Medulla oblongata (tissue), 1 donor: ENCODE results near the gene APOB.

Experiments used
- DNase-seq: peaks from one replicate; pipeline ENCODE4 v3.0.0-alpha.2; 2015; ENCODE audit errors: extremely low spot score

The APOB gene

DNA sequence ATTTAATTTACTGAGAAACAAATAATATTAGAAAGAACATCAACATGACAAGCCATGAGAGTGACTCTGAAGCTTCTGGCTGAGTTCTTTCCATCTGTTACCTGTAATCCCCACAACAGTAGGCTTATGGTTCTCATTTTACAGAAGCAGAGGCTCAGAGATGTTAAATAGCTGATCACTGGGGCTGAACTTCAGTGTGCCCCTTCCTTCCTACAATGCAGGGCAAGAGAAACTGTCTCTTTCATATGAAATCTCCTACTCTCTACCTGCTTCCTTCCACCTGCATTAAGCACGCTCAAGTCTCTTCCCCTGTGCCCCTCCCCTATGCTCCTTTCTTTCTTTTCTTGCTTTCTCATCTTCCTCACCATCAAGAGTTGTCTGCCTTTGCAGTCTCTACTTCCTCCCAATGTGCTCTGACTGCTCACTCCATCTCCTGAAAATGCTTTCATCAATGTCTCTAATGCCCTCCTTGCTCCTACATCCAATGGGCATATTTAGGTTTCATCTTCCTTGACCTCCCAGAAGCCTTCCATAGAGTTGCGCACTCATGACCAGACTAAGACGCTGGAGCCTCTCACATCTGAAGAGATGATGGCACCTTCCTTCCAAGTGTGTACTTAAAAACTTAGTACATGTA lies 23.7 kb downstream of the APOB start:
- no peak for DNase-seq

DNA sequence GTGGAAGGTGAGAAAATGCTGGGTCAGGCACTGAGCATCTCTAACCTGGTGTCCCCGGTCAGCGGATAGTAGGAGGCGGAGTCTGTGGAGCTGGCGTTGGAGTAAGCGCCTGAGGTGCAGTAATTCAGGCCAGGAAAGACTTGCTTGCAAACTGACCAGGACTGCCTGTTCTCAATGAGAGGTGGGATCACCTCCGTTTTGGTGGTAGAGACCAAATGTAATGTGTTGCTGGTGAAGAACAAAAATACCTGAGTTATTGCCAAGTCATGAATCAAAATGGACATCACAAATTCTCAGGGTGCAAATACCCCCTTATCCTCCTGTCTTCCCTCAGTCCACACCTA lies 24.2 kb downstream of the APOB start:
- DNase-seq, result no peak

DNA sequence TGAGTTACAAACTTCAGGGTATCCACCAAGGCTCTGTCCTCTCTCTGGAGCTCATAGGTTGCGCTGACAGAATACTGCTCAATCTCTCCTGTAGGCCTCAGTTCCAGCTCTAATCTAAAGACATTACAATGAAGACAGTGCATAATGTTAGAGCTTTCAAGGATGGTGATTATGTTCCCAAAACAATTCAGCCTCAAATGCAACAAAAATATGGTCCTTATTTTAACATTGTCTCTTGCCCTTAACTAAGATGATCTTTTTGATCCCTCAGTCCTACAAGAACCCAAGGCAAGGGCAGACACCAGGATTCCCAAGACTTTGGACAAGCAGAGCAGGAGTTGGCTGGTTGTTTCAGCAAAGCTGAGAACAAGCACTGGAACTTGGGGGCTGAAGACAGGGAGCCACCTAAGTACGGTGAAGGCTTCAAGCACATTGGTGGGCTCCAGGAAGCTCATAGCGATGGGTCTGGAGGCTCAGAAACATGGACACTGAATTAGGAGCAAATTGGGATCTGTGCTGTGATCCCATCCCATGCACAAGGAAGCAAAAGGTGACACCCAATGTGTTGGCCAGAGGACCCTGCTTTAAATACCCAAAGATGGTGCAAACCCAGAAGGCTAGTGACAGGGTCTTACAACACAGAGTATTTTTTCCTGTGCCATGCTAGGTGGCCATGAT lies 24.7 kb downstream of the APOB start:
- DNase-seq, result no peak

DNA sequence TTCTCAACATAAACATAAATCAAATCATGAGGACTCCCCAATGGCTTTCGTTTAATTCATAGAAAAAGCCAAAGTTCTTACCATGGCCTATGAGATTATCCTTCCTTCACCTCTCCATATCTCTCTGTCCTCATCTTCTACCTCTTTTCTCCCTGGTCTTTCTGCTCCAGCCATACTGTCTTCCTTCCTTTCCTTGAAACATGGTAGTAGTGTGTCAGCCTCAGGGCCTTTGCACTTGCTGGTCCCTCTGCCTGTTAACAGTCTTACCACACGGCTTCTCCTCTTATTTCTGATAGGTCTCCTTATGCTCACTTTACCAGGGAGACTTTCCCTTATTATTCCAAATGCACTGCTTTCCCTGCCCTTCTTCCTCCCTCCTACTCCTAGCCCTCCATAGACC lies 25.6 kb downstream of the APOB start:
- no peak for DNase-seq

DNA sequence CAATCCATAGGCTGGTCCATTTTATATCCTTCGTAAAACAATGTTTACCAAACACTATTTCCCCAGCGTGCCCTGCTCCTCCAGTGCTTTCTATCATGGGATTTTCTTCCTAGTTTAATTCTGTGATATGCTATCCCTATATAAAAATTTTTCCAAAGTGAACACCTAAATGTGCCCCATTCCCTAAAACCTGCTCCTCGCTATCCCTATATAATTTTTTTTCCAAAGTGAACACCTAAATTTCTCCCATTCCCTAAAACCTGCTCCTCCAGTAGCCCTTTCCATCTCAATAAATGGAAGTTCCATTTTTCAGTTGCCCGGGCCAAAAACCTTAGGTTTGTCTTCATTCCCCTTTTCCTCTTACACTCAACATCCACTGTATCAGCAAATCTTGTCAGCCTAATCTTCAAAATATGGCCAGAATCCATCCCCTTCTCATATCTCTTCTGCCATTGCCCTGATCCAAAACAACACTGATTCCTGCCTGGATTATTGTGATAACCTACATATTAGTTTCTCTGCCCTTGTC lies 26.1 kb downstream of the APOB start:
- DNase-seq, result no peak

DNA sequence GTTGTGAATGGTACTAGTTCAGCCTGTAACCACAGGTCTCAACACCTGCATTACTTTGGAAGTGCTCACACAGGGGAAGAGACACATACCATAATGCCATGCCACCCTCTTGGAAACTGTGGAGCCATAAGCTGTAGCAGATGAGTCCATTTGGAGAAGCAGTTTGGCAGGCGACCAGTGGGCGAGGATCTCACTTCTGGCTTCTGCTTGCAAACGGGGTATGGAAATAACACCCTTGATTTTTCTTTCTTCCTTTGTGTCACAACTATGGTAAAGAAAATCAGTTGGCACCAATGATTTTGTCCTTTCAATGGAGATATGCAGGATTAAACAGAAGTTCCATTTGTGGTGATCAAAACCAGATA lies 28.6 kb downstream of the APOB start:
- DNase-seq, result no peak

DNA sequence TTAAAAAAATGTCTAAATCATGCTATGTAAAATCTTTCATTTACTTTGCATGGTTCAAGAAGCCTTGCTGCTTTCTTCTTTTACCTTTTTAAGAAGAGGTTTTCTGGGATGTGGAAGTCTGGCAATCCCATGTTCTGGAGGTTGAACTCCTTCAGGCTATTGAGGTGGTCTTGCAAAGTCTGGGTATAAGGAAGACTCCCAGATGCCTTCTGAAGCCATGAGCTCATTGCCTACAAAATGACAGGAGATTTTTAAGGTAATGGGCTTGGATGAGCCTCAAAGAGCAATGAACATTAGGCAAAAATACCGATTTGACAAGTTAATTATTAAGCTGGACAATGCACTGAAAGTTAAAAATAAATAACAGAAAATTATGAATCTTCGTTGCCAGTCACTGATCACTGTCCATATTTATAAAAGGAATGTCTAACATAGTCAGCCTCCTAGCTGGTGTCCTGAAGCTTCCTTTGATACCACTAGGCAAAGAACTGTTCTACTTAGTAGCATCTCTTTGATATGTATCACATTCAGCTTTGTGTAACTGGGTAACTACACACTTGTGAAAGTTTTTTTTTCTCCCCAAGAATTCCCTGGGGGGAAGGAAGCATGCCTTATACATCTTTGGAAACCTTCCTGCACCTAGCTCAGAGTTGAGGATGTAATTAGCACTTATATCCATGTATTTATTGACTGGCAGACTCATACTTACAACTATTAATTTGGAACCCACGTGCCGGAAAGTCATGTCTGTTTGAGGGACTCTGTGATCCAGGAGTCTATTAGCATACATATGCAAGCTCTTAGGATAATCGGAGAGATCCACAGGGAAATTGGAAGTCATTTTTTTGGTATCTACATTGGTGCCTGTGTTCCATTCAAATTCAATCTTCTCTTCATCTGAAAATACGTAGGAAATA lies 29.3 kb downstream of the APOB start:
- DNase-seq, result no peak

DNA sequence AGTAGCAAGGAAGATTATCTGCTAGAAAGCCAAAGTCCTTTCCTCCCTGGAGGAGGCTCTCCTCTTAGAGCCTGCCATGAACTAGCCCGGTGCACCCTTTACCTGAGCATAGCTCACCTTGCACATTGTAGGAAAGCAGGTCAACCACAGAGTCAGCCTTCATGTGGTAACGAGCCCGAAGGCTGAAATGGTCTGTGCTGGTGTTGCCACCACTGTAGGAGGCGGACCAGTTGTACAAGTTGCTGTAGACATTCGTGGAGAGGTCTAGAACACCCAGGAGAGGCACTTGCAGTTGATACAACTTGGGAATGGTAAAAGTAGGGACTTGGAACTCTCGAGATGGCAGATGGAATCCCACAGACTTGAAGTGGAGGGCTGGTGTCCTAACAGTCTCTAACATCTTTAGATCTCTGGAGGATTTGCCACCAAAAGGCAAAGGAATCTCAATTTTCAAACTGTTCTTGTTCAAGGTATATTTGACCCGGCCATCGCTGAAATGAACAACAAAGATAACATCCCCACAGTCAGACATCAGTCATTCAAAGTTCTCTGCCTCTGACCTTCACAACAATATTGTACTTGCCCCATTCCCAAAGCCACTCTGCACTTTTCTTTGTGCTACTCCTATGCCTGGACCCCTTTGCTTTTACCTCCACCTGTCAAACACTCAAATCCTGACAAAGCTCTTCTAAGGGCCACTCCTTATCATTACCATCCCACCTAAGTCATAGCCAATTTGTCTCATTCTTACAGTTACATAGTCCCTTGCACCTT lies 30.6 kb downstream of the APOB start:
- DNase-seq, result no peak

DNA sequence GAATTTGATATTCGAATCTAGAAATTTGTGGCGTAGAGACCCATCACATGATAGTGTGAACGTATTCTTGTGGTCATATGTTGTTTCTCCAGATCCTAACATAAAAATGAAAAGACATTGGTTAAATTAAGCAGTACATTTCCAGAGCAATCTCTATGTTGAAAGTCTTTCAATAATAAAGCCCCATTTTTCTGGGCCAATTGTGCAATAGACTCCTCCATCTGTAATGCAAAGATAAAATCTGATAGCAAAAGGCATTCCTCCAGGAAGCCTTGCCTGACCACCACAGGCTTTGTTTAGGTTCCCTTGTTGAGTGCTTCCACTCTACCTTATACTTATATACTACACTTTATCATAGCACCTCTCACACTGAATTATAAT lies 31.3 kb downstream of the APOB start:
- DNase-seq, result no peak

DNA sequence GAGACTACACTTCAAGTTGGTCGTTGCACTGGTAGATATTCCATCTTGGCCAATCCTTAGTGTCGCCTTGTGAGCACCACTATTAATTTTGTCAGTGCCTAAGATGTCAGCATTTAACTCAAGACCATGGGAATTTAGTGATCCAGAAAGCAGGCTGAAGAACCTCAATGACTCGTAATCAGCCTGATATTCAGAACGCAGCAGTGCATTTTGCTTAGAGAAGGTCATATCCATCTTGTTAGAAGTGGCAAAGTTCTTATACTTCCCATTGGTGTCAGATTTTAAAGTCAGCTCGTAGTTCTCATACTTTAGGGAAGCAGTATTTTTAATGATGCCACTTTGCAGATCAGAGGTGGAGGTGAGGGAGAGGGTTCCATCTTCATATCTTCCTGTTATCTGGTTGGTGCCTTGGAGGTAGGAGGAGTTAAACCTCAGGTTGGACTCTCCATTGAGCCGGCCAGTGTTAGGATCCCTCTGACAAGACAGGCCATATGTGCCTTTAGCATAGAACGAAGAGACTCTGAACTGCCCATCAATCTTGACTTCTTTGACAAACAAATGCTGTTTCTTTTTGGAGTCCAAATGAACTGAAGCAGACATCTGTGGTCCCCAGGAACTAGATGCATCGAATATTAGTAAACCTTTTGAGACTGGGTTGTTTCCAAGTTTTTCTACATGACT lies 31.9 kb downstream of the APOB start:
- no peak for DNase-seq

DNA sequence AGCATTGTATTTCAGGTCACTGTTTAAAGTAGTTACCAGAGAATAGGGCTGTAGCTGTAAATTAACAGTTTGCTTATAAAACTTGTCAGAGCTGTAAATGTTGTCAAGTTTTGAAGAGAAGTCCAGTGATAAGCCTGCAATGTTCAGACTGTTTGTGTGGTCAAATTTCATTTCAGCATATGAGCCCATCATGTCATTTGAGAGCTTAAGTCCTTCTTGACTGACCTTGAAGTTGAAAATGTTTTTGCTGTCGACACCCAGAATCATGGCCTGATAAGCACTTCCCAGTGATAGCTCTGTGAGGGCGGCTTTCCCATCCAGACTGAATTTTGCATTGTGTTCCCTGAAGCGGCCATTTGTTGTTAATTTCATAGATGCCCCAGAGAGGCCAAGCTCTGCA lies 32.4 kb downstream of the APOB start:
- no peak for DNase-seq

DNA sequence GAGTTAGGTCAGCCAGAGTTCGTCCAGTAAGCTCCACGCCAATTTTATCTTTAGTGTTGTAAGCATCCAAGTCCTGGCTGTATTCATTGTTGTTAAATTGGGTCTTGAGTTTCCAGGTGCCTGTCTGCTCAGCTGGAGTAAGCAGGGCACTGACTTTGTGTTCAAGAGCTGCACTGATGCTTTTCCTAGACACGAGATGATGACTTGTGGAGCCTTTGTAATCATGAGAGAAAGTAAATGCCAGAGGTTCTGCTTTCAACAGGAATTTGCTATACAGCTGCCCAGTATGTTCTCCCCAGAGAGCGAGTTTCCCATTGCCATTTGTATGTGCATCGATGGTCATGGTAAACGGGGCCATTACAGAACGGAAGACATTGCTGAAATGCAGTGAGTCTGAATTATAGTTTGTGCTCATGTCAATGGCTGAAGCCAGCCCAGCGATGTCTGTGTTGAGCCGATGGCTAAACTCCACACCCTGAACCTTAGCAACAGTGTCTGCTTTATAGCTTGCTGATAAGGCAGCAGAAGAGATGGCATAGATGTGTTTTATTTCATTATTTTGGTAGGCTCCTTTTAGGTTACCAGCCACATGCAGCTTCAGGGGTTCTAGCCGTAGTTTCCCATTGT lies 32.9 kb downstream of the APOB start:
- no peak for DNase-seq

DNA sequence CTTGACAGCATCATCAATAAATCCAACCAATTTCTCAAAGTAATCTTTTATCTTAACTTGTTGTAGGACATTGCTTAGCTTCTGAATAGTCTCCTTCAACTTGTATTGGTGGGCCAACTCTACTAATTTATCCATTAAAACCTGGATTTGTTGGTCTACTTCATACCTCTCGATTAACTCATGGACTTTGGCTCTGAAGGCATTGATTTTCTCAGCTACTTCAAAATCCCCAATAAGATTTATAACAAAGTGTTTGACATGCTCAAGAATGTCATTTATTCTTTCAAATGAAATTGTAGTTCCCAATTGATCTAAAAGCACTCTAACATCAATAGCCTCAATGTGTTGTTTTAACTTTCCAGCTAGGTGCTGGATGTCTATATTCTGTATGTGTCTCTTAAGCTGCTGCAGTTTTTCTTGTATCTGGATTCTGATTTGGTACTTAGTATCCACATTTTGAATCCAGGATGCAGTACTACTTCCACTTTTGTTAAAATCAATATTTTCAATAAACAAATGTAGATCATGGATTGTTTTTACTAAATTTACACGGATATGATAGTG lies 34.1 kb downstream of the APOB start:
- no peak for DNase-seq

DNA sequence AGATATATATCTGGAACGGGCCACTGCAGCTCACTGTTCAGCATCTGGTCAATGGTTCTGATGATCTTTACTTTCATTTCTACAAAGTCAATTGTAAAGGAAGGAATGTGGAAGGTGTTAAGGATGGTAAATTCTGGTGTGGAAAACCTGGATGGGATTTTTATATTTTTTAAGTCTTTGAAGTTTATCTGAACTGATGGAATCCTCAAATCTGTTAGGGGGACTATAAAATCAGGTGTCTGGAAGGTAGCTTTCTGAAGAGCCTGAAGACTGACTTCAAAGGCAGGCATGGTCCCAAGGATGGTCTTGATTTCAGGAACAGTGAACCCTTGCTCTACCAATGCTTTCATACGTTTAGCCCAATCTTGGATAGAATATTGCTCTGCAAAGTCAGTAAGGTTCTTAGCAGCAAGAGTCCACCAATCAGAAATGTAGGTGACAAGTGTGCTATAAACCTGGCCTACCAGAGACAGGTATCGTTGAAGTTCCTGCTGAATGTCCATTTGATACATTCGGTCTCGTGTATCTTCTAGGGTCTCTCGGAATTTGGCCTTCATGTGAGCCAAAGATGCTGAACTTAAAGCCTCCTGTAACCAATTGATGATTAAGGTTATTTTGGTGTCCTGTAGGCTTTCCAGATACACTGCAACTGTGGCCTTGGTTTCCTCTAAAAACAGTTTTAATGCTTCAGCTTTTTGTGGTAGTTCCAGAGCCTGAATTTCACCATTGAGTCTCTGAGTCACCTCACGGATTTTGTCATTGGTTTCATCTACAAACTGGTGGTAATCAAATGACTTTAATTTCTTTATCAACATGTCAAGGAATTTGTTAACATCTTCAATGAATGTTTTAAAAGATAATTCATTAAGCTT lies 34.8 kb downstream of the APOB start:
- DNase-seq, result no peak

DNA sequence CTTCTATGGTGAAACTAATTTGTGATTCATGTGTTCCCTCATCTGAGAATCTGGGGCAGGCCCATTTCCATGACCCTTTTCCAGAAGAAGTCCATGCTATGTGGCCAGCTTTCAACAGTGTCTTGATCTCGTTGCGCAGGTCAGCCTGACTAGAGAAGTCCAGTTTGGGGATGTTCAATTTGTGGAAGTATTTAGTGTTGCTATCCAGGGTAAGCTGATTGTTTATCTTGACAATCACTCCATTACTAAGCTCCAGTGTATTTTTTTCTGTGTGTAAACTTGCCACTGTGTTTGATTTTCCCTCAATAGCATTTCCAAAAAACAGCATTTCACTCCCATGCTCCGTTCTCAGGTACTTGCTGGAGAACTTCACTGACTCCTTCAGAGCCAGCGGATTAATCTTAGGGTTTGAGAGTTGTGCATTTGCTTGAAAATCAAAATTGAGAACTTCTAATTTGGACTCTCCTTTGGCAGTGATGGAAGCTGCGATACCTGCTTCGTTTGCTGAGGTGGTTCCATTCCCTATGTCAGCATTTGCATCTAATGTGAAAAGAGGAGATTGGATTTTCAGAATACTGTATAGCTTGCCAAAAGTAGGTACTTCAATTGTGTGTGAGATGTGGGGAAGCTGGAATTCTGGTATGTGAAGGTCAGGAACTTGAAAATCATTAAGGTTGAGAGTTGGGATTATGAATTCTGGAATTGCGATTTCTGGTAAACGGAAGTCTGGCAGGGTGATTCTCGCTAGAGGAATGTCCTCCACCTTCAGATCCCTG lies 35.7 kb downstream of the APOB start:
- DNase-seq, result no peak

DNA sequence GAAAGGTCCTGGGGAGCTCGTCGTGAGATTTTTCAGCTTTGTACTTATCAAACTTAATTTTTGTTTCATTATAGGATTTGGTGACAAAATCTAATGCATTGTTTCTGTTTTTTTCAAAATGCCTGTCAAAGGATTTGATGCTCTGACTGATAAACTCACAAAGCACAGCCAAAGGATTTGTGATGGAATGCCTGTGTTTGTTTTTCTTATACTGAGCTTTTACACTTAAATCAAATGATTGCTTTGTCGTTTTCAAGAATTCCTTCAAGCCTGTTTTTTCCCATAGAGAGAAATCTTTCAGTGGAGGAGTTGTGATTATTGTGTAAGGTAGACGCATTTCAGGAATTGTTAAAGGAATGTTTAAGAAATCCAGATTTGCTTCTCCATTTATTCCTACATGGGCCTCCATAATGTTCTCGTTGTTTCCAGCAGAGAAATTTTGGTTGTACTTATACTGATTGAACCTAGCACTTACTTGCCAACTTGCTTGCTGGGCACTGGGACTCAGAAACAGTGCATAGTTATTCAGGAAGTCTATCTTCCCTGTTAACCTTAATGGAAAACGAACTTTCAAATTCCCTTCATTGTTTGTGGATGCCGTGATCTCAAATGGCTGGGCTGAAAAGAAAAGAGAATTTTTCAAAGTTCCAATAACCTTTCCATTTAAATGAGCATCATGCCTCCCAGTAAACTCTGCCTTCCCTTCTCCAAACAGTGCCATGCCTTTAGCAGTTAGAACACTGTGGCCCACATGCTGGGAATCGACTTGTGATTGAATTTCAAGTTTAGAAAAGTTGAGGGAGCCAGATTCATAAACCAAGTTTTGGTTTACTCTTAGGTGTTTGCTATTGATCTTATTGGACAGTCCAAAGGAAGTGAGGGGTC lies 36.5 kb downstream of the APOB start:
- no peak for DNase-seq

DNA sequence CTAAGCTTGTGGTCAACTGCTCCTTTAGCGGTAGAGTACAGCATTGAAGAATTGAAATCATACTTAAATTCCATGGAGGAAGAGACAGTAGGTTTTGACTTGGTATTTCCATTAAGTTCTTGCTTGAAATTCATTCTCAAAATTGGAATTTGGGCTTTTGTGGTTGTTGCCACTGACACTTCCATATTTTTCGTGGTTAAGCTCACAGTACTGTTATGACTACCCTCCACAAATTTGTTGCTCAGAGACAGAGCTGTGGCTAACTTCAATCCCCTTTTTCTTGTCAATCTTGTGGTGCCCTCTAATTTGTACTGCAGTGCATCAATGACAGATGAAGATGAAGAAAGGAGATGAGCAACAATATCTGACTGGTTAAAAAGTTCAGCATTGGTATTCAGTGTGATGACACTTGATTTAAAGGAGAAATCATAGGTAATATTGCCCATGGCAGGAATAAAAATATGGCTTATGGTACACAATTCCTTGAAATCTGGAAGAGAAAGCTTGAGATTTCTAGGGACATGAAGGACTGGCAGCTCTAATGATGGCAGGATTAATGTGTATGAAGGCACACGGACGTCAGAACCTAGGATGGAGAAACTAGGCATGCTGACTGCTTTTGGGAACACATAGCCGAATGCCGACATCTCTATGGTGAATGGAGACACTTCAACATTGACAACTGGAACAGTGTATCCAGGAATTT lies 37.3 kb downstream of the APOB start:
- DNase-seq, result no peak
